C4-2B (cell line): ENCODE measurements around the gene NF2.

ENCODE experiments used
- H3K27ac ChIP-seq: fragments of 450-650 bp; 2 replicates; pipeline ENCODE4 v1.5.1; 2017
- CTCF ChIP-seq: fragments of 450-650 bp; conservative IDR thresholded peaks from 2 replicates; pipeline ENCODE4 v1.5.1; 2017; ENCODE audit warnings: mild to moderate bottlenecking
- ZFX ChIP-seq: fragments of 450-650 bp; IDR thresholded peaks from 2 replicates; pipeline ENCODE4 v1.6.1; 2017

NF2 gene

GRCh38 chr22:29705651-29706050 is 102.2 kb downstream of the NF2 start:
- TF ChIP-seq ZFX: no peak
- TF ChIP-seq CTCF: no peak
- H3K27ac ChIP-seq: no peak overlapping the region

GRCh38 chr22:29706486-29706885 is 103.1 kb downstream of the NF2 start:
- TF ChIP-seq CTCF: no peak
- no peak for TF ChIP-seq ZFX

GRCh38 chr22:29707010-29707409 is 103.6 kb downstream of the NF2 start:
- no peak overlapping the region for H3K27ac ChIP-seq
- TF ChIP-seq CTCF: no peak
- TF ChIP-seq ZFX: no peak

More at GRCh38 chr22:29706486-29706885, 103.1 kb downstream of the NF2 start:
- no peak overlapping the region for H3K27ac ChIP-seq

- TF ChIP-seq ZFX (no peak), CTCF (no peak)
- H3K27ac ChIP-seq: no peak overlapping the region
Observed at GRCh38 chr22:29707471-29707870, 104.0 kb downstream of the NF2 start.

GRCh38 chr22:29710193-29710592 is 106.8 kb downstream of the NF2 start:
- no peak overlapping the region for H3K27ac ChIP-seq
- TF ChIP-seq CTCF (no peak), ZFX (no peak)

- no peak for TF ChIP-seq CTCF
- H3K27ac ChIP-seq: no peak overlapping the region
Observed at GRCh38 chr22:29710922-29711593, 107.6 kb downstream of the NF2 start.

- H3K27ac ChIP-seq: no peak overlapping the region
- no peak for TF ChIP-seq ZFX
- no peak for TF ChIP-seq CTCF
Observed at GRCh38 chr22:29712119-29712518, 108.7 kb downstream of the NF2 start.
